ENCODE results near the gene DTNBP1.

DTNBP1 gene

GRCh38 chr6:15518057-15518456, 144.8 kb downstream of the DTNBP1 start:
- H3K4me1 Mint-ChIP-seq, result peaks cover 23% of the 10 kb centered on the region
- H3K27ac Mint-ChIP-seq, result no peak overlapping the region
- peaks cover 9% of the 10 kb centered on the region for H3K9me3 Mint-ChIP-seq
- no peak overlapping the region for H3K4me3 Mint-ChIP-seq
- no peak for DNase-seq
- peaks cover 93% of the 10 kb centered on the region for H3K36me3 Mint-ChIP-seq (ENCODE audit: low read depth)
- TF ChIP-seq CTCF (IDR thresholded peaks at IDR 0.05), result no peak
- H3K27me3 Mint-ChIP-seq (ENCODE audit: low read depth, poor library complexity), result peaks cover 3% of the 10 kb centered on the region

DNA sequence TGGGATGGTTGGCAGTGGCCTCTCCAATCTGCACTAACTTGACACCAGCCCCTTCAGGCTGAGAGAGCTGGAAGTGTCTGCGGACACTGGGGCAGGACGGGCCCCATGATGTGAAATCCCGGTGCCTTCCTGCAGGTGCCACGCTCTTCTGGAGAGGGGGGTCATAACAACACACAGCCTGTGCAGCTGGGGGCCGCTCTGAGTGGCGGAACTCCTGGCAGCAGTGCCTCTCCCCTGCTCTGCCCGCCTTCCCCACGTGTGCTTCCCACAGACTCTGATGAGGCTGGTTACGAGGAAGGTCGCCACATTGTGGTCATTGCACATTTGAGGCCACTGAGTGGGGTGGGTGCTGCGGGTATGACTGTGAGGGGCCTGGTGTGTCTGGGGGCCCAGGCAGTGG, 145.2 kb downstream of the DTNBP1 start:
- TF ChIP-seq CTCF (IDR thresholded peaks at IDR 0.05), result no peak
- H3K9me3 Mint-ChIP-seq, result peaks cover 5% of the 10 kb centered on the region
- peaks cover 23% of the 10 kb centered on the region for H3K4me1 Mint-ChIP-seq
- H3K4me3 Mint-ChIP-seq, result no peak overlapping the region
- DNase-seq, result no peak
- H3K36me3 Mint-ChIP-seq (ENCODE audit: low read depth), result peaks cover 93% of the 10 kb centered on the region
- peaks cover 3% of the 10 kb centered on the region for H3K27me3 Mint-ChIP-seq (ENCODE audit: low read depth, poor library complexity)
- no peak overlapping the region for H3K27ac Mint-ChIP-seq

DNA sequence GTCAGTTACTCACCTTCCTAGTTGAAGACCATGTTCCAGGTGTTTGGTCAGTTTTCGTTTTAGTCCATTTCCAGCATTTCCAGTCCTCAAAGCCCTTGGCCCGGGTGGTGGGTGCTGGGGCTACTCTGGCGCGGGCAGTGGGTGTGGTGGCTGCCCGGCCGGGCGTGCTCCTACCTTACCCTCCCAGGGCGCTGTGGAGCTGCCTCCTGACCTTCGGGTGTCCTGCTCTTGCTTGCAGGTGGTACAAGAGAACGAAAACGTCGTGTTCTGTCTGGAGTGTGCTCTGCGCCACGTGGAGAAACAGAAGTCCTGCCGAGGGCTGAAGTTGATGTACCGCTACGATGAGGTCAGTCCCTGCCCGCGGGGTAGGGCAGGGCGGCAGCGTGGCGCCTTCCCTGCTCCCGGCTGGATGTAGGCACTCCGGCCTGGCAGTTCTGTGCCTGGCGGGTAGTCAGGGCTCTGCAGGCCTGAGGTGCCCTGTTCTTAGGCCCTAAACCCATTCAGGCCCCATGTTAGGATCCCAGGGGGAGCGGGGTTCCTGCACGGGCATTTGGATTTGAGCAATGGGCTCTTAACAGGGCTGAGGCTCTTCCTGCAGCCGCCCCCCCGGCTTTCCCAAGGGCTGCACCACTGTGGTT, 145.8 kb downstream of the DTNBP1 start:
- Mint-ChIP-seq H3K4me1 (peaks cover 28% of the 10 kb centered on the region), H3K27ac (no peak overlapping the region), H3K4me3 (no peak overlapping the region), H3K27me3 (ENCODE audit: low read depth, poor library complexity) (peaks cover 2% of the 10 kb centered on the region), H3K9me3 (peaks cover 4% of the 10 kb centered on the region), H3K36me3 (ENCODE audit: low read depth) (peaks cover 93% of the 10 kb centered on the region)
- DNase-seq, result no peak
- no peak for TF ChIP-seq CTCF (IDR thresholded peaks at IDR 0.05)

- H3K27ac Mint-ChIP-seq, result no peak overlapping the region
- H3K36me3 Mint-ChIP-seq (ENCODE audit: low read depth), result peaks cover 93% of the 10 kb centered on the region
- H3K4me3 Mint-ChIP-seq, result no peak overlapping the region
- peaks cover 4% of the 10 kb centered on the region for H3K9me3 Mint-ChIP-seq
- H3K27me3 Mint-ChIP-seq (ENCODE audit: low read depth, poor library complexity), result no peaks in the 10 kb centered on the region
- no peak for DNase-seq
- TF ChIP-seq CTCF (IDR thresholded peaks at IDR 0.05), result no peak
- peaks cover 26% of the 10 kb centered on the region for H3K4me1 Mint-ChIP-seq
These were observed 146.4 kb downstream of the DTNBP1 start for GRCh38 chr6:15516378-15516777.

DNA sequence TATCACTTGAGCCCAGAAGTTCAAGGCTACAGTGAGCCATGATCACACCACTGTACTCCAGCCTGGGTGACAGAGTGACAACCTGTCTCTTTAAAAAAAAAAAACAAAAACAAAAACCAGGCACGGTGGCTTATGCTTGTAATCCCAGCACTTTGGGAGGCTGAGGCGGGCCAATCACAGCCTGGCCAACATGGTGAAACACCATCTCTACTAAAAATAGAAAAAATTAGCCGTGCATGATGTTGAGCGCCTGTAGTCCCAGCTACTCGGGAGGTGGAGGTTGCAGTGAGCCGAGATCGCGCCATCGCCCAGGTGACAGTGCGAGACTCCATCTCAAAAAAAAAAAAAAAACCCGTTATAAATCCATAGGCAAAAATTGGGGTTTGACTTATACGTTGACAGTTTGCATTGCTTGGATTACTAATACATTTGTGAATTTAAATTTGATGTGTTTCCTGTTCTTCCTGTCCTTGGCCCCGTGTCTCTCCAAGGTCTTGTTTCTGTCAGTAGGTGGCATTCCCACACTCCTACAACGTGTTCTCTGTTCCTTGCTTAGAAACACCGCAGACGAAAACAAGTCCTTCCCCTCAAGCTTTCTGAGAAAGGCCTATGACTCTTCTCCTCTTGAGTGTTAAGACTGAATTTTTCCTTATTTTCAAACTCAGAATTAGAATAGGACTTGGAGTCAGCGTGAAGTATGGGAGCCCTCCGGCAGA, 147.0 kb downstream of the DTNBP1 start:
- TF ChIP-seq CTCF (IDR thresholded peaks at IDR 0.05), result no peak
- Mint-ChIP-seq H3K36me3 (ENCODE audit: low read depth) (peaks cover 88% of the 10 kb centered on the region), H3K4me1 (peaks cover 26% of the 10 kb centered on the region), H3K4me3 (no peak overlapping the region), H3K9me3 (peaks cover 4% of the 10 kb centered on the region), H3K27ac (no peak overlapping the region), H3K27me3 (ENCODE audit: low read depth, poor library complexity) (no peaks in the 10 kb centered on the region)
- no peak for DNase-seq

- H3K27me3 Mint-ChIP-seq (ENCODE audit: low read depth, poor library complexity), result no peaks in the 10 kb centered on the region
- no peak overlapping the region for H3K27ac Mint-ChIP-seq
- peaks cover 82% of the 10 kb centered on the region for H3K36me3 Mint-ChIP-seq (ENCODE audit: low read depth)
These were observed 147.6 kb downstream of the DTNBP1 start for GRCh38 chr6:15515226-15515625.

More at GRCh38 chr6:15515226-15515625, 147.6 kb downstream of the DTNBP1 start:
- no peaks in the 10 kb centered on the region for H3K9me3 Mint-ChIP-seq
- no peak for DNase-seq
- H3K4me1 Mint-ChIP-seq, result peaks cover 31% of the 10 kb centered on the region
- H3K4me3 Mint-ChIP-seq, result no peak overlapping the region
- TF ChIP-seq CTCF (IDR thresholded peaks at IDR 0.05), result no peak

All from nephron progenitor cell (in vitro differentiated cells).